ENCODE data around the gene UBTF.

Gene UBTF

DNA sequence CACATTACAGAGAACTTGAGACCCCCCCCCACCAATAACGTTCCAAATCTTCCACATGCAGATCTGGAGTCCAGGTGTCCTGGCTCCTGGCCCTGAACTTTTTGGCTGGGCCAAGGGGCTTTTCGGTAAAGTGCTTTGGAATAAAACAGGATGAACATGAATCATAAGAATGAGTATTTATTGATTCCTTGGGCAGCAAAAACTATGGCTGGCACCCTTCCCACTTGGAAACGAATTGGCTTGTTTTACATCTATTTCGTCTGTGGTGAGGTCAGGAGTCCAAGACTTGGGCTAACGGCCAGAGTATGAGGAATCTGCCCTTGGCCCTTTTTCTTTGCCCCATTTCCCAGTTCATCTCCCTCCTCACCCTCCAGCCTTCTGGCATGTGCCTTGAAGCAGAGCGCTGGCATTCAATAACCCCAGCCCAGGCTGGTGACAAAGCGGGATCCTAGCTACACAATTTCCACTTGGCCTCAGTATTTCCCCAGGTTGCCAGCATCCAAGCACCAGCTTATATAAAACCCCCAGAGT, 4.1 kb upstream of the UBTF start:
- TF ChIP-seq, protein P1, sequence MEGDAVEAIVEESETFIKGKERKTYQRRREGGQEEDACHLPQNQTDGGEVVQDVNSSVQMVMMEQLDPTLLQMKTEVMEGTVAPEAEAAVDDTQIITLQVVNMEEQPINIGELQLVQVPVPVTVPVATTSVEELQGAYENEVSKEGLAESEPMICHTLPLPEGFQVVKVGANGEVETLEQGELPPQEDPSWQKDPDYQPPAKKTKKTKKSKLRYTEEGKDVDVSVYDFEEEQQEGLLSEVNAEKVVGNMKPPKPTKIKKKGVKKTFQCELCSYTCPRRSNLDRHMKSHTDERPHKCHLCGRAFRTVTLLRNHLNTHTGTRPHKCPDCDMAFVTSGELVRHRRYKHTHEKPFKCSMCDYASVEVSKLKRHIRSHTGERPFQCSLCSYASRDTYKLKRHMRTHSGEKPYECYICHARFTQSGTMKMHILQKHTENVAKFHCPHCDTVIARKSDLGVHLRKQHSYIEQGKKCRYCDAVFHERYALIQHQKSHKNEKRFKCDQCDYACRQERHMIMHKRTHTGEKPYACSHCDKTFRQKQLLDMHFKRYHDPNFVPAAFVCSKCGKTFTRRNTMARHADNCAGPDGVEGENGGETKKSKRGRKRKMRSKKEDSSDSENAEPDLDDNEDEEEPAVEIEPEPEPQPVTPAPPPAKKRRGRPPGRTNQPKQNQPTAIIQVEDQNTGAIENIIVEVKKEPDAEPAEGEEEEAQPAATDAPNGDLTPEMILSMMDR (IDR thresholded peaks at IDR 0.05) = no peak
- Histone ChIP-seq H3K4me2 (ENCODE audit: low read length) (no peak overlapping the region), H3K27ac (peak overlapping the region; percentile 94)

DNA sequence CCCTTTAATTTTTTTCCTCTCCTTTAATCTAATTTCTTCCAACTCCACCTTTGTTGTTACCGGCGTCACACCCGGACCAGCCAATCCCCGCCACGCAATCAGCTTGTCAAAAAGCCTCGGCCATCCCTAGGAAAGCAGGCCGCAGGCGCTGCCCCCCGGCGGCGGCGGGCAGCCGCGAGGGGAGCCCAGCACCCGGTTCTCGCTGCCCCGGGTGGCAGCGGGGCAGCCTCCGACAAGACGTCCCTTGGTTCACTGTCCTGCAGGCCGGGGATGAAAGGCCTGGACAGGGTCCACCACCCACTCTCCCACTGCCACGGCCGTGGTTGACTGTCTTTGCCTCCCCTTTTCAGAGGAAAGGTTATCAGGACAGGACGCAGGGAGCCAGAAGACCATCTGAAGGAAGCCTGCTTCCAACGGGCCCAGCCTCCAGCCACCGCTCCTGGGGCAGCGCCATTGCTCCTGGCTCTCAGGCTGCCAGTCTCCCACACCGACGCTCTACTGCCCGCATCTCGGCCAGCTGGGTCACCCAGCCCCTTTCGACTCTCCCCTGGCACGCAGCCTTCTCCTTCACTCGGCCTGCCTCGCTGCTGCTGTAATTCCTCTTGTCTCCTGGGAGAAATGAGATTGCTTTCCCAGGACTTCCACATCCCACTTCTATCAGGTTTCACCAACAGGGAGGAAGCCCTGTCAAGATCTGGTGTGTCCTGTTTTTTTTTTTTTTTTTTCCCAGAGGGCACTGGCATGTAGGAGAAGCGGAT, 2.8 kb upstream of the UBTF start:
- H3K9me3 ChIP-seq (ENCODE audit: control insufficient read depth, low read length) = no peaks in the 10 kb centered on the region
- H3K4me3 ChIP-seq (ENCODE audit: low read depth, low read length) = peak overlapping the region; percentile 96
- peak overlapping the region; percentile 94 for H3K27ac ChIP-seq
- peaks cover 21% of the 10 kb centered on the region for H3K4me1 ChIP-seq
- no peaks in the 10 kb centered on the region for H3K27me3 ChIP-seq (ENCODE audit: control insufficient read depth, insufficient read depth, low read length)
- peak overlapping the region; percentile 82 for H2AFZ ChIP-seq
- no peaks in the 10 kb centered on the region for H3K36me3 ChIP-seq (ENCODE audit: control insufficient read depth, insufficient read depth, low read length)
- TF ChIP-seq, protein P1 (IDR thresholded peaks at IDR 0.05) = peak; percentile 33
- peak overlapping the region; percentile 100 for H3K4me2 ChIP-seq (ENCODE audit: low read length)
- H3K79me2 ChIP-seq = peaks cover 8% of the 10 kb centered on the region
- H3K9ac ChIP-seq = no peak overlapping the region

More for the DNA sequence above, 4.1 kb upstream of the UBTF start:
- Histone ChIP-seq H3K4me1 (peaks cover 12% of the 10 kb centered on the region), H3K9ac (no peak overlapping the region), H3K9me3 (ENCODE audit: control insufficient read depth, low read length) (no peaks in the 10 kb centered on the region), H3K4me3 (ENCODE audit: low read depth, low read length) (no peak overlapping the region), H3K36me3 (ENCODE audit: control insufficient read depth, insufficient read depth, low read length) (no peaks in the 10 kb centered on the region), H3K27me3 (ENCODE audit: control insufficient read depth, insufficient read depth, low read length) (no peaks in the 10 kb centered on the region), H3K79me2 (no peaks in the 10 kb centered on the region), H2AFZ (no peak overlapping the region)

GRCh38 chr17:44221862-44222111, 2.3 kb upstream of the UBTF start:
- Histone ChIP-seq H3K4me1 (peaks cover 22% of the 10 kb centered on the region), H3K27ac (peak overlapping the region; percentile 94), H2AFZ (peak overlapping the region; percentile 82), H3K4me2 (ENCODE audit: low read length) (peak overlapping the region; percentile 100), H3K27me3 (ENCODE audit: control insufficient read depth, insufficient read depth, low read length) (no peaks in the 10 kb centered on the region), H3K36me3 (ENCODE audit: control insufficient read depth, insufficient read depth, low read length) (no peaks in the 10 kb centered on the region), H3K9ac (no peak overlapping the region), H3K79me2 (peaks cover 11% of the 10 kb centered on the region), H3K4me3 (ENCODE audit: low read depth, low read length) (peak overlapping the region; percentile 96), H3K9me3 (ENCODE audit: control insufficient read depth, low read length) (no peaks in the 10 kb centered on the region)
- TF ChIP-seq, protein P1 (IDR thresholded peaks at IDR 0.05) = no peak

DNA sequence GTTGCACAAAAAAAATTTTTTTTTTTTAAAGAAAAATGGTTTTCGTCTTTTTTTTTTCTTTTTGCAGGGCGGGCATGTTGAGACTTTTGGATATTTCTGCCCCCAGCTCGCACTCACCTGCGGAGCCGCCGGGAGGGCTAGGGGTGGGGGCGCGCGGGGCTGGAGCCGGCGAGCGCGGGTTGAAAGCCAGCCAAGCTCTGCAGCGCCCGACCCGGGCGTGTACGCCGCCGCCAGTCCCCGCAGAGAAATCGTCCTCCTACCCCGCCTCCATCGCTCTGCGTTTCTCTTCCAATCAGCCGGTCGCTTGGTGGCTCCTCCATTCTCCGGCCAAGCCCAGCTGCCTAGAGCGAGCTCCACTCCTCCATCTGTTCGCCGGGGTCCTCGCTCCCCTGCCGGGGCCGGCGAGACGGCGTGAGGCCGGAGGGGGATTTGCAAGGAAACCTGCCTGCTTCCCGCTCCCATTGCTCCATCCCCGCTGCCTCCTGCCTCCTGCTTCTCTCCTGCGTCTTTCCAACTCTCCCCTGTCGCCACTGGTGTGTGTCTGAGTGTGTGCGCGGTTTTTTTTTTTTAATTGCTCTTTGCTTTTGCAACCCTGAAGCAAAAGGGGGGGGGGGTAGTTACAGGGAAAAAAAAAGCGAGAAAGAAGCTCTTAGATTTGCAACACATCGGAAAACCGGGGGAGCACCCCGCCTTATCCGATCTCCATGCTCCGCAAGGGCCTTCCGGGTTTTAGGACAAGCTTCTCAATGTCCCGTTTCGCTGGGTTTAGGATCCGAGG, 1.8 kb upstream of the UBTF start:
- Histone ChIP-seq H3K4me2 (ENCODE audit: low read length) (peak overlapping the region; percentile 100), H2AFZ (peak overlapping the region; percentile 82), H3K79me2 (peaks cover 17% of the 10 kb centered on the region), H3K36me3 (ENCODE audit: control insufficient read depth, insufficient read depth, low read length) (no peaks in the 10 kb centered on the region), H3K4me3 (ENCODE audit: low read depth, low read length) (peak overlapping the region; percentile 96), H3K27ac (peak overlapping the region; percentile 94), H3K4me1 (peaks cover 25% of the 10 kb centered on the region), H3K27me3 (ENCODE audit: control insufficient read depth, insufficient read depth, low read length) (no peaks in the 10 kb centered on the region), H3K9me3 (ENCODE audit: control insufficient read depth, low read length) (no peaks in the 10 kb centered on the region), H3K9ac (peak overlapping the region; percentile 73)
- TF ChIP-seq, protein P1 (IDR thresholded peaks at IDR 0.05) = no peak

Data from parathyroid adenoma (tissue), 2 donors.